Measurements from ENCODE around the gene PPP6R3.
"Not testable (repeated sequence)": the region's sequence is repeated elsewhere in the genome, so short reads cannot be mapped to it uniquely, and the experiment has no call there.

PPP6R3 gene

DNA sequence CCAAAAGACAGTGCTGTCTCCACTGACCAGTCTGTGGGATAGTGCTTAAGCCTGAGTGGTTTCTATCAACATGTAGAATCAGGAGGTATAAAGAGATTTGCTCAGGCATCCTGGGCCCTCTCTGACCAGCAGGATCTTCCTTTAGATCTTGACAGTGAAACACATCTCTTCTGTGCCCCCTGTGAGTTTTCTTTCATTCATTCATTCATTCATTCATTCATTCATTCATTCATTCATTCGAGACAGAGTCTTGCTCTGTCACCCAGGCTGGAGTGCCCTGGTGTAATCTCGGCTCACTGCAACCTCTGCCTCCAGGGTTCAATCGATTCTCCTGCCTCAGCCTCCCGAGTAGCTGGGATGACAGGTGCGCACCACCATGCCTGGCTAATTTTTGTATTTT lies 26.4 kb upstream of the PPP6R3 start:
- not testable (repeated sequence) for DNase-seq

DNA sequence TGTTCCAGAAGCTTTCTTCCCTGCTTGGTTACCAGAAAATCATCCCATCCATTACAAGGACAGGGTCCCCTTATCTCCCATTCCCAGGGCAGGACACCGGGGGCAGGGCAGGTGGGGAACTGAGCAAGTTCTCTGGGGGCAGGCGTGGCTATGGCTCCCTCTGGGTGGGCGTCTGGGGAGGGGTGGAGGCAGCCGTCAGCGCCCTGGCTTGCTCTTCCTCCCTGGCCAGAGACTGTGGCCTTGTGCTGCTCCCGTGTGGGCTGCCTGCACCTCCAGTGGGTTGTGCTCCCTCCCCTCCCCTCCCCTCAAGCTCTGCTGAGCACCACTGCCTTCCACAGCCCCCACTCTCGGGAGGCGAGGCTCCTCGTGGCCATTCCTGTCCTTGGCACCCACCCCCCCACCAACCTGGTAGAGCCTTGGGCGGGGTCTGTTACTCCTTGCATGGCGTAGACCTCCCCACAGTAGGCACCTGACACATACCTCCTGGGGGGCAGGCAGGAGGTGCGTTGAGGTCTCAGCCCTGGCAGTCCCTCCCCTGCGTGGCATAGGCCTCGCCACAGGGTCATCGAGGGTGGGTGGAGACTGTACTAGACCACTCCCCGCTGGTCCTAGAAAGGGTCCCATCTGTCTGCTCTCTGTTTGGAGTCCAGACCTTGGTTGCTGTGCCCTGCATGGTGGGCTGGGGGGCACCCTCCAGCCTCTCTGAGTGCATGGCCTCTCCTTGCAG lies 24.2 kb upstream of the PPP6R3 start:
- DNase-seq, result no peak

DNA sequence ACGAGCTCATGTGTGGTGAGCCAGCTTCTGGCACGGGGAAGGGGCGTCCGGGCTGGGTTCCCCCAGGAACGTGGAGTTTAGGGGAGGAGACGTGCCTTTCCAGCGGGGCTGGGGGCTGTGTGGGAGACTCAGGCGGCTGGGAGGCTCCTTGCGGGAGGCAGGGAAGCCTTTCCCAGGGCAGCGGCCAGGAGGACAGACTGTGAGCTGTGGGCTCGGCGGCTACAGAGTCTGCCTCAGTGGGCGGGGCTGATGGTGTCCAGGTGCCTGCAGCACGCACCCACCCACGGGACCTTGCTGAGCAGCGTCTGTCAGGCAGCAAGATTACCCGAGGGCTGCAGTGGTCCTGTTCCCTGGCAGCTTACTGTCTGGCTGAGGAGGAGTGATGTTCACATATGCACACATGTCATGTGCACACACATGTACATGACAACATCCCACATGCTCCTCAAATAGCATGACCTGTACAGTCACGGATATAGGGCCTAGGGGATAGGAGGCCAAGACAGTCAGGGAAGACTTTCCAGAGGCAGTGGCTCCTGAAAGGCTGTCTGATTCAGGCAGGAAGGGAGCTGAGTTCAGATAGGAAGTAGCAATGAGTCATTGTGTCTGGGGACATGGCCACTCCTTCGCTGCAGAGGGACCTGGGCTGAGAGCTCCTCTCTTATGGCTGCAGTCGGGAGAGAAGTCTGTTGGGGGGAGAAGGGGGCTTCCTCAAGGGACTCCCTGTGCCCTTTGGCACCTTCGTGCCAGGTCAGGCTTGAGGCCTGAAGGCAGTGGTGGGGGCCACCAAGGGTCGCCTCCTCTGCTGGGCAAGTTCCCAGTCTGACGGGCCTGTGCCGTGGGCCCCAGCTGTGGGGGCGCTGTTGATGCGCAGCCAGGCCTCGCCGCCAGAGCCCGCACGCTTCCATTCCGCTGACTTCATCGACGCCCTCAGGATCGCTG lies 23.3 kb upstream of the PPP6R3 start:
- peak; percentile 74 for DNase-seq

DNA sequence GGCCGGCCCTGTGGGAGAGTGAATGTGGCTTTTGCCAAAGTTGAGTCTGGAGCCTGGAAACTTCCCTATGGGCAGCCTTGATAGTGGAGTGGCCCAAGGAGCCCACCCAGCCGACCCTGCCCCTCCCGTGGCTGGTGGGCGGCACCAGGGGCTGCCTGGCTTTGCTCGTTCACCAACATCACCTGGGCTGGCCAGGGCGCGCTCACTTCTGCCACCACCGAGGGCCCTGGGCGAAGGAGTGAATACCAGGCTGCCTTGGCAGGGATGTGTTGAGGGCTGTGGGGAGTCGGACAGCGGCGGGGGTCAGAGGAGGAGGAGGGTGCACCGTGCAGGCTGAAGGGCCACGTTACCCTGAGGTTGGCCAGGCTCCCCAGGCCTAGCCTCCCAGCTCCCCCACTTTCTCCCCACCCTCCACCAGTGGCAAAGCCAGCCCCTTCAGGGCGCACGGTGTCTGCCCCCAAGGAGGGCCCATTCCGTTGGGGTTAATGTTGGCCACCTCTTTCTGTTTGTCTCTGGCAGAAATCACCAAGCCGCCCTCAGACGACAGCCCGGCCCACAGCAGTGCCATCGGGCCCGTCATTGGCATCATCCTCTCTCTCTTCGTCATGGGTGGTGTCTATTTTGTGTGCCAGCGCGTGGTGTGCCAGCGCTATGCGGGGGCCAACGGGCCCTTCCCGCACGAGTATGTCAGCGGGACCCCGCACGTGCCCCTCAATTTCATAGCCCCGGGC lies 22.5 kb upstream of the PPP6R3 start:
- no peak for DNase-seq

DNA sequence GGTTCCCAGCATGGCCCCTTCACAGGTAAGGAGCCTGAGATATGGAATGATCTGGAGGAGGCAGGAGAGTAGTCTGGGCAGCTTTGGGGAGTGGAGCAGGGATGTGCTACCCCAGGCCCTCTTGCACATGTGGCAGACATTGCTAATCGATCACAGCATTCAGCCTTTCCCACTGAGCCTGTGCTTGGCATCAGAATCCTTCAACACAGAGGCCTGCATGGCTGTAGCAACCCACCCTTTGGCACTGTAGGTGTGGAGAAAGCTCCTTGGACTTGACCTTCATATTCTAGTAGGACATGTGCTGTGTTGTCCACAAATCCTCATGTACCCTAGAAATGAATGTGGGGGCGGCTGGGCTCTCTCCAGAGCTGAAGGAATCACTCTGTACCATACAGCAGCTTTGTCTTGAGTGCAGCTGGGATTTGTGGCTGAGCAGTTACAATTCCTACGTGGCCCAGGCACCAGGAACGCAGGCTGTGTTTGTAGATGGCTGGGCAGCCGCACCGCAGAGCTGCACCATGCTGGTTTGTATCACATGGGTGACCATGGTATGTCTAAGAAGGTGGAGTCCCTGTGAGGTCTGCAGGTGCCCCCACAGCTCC lies 21.8 kb upstream of the PPP6R3 start:
- DNase-seq, result no peak

DNA sequence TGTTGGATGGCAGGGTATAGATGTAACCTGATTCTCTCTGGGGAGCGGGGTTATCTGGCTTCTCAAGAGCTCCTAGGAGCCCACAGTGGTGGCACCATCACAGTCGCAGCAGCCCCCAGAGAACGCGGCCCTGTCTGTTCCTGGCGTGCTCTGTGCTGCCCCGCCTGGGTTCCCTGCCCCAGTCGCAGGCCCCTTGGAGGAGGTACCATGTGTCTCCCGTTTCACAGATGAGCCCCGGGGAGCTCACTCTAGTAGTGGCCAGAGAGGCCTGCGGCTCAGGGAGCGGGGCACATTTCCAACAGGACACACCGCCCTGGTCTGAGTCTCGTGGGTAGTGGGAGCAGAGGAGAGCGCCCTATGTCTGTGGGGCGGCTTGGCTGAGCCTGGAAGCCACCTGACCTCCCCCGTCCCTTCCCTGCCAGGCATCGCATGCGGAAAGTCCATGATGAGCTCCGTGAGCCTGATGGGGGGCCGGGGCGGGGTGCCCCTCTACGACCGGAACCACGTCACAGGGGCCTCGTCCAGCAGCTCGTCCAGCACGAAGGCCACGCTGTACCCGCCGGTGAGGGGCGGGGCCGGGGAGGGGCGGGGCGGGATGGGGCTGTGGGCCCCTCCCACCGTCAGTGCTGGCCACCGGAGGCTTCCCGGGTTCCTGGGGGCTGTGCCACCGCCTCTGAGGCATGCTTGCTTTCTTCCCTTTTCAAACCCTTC lies 21.0 kb upstream of the PPP6R3 start:
- DNase-seq, result peak; percentile 38

DNA sequence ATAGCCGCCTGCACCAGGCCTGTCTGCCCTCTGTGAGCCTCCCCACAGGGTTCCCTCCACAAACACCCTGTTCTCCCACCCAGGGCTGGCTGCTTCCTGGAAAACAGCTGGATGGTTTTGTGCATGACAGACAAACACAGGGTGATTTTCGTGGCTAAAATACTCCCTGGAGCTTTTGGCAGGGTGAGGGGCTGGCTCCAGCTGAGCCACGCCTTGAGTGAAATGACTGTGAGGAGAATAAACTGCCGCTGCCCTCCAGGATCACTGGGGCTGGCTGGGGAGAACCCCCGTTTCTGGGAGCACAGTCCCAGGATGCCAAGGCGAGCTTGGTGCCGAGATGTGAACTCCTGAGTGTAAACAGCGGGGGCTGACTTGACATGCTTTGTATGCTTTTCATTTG lies 20.3 kb upstream of the PPP6R3 start:
- DNase-seq, result peak; percentile 34

DNA sequence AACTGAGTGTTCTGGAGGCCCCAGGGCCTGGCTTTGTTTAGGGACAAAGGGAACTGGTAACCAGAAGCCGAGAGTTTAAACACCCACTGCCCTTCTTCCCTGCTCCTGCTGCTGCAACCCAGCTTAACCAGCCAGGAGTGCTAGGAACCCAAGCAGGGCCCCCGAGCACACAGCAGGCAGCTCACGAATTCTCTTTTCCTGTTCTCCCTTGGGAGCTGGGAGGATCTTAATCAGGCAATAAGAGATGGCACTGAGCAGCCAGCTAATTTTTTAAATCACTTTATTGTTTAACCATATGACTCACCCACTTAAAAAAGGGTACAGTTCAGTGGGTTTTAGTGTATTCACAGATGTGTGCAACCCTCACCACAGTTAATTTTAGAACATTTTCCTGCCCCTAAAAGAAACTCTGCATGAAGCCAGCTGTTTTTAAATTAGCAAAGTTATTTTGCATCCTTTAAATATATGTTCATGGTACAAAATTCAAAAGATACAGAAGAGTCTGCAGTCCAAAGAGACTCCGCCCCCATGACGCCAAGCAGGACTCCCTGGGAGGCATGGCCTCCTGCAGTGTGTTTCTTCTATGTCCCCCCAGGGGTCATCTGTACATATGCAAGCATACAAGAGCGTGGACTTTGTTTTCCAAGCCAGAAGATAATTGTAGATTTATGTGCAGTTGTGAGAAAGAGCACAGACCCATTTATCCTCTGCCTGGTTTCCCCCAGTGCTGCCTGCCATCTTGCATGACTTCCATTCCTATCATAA lies 18.9 kb upstream of the PPP6R3 start:
- peak; percentile 72 for DNase-seq

DNA sequence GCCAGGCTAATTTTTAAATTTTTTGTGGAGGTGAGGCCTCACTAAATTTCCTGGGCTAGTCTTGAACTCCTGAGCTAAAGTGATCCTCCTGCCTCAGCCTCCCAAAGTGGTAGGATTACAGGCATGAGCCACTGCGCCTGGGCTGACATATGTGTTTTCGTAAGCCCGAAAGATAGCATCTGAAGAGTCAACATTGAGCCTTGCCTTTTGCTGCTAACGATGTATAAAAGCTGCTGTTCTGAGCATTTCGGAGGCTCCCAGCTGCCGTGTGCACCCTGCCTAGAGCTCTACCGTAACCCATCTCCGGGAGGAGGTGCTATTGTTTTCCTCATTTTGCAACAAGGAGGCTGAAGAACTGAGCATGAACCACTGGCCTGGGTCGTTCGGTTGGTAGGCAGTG lies 18.1 kb upstream of the PPP6R3 start:
- no peak for DNase-seq

DNA sequence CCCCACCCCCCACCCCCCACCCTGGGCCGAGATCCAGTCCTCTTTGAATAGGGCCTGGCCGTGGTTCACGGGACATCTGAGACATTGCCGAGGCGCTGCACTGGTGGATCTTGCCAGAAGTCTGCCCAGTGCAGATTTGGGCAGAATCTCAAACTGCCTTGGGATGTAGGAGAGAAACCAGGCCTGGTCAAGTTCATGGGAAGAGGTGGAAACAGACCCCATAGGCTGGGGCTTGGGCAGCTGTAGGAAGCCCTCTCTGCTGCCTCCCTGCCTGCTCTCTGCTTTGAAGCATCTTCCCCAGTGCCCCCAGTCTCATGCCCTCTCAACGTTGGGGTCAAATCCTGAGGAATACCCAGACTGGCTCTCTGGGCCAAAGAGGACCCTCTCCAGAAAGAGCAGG lies 16.0 kb upstream of the PPP6R3 start:
- no peak for DNase-seq

DNA sequence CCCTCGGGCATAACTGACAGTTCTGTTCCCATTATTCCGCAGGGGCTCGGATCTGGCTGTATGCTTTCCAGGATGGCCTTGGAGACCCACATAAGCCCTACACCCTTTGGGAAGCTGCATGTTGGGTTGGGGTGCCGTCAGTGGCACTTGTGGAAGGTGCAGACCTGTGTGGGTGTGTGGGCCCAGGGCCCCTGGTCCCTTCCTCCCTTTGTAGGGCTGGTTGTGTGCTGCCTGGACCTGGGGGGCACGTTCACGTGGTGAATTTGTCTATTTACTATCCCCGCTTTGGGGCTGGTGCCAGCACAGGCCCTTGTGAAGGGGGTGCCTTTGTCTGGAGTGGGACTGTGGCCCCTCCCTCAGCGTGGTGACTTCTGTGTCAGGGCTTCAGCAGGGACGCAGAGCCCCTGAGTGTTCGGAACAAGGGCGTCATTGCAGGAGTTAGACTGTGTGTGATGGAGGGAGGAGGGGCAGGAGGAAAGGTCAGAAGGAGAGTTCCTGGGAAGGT lies 15.0 kb upstream of the PPP6R3 start:
- no peak for DNase-seq

DNA sequence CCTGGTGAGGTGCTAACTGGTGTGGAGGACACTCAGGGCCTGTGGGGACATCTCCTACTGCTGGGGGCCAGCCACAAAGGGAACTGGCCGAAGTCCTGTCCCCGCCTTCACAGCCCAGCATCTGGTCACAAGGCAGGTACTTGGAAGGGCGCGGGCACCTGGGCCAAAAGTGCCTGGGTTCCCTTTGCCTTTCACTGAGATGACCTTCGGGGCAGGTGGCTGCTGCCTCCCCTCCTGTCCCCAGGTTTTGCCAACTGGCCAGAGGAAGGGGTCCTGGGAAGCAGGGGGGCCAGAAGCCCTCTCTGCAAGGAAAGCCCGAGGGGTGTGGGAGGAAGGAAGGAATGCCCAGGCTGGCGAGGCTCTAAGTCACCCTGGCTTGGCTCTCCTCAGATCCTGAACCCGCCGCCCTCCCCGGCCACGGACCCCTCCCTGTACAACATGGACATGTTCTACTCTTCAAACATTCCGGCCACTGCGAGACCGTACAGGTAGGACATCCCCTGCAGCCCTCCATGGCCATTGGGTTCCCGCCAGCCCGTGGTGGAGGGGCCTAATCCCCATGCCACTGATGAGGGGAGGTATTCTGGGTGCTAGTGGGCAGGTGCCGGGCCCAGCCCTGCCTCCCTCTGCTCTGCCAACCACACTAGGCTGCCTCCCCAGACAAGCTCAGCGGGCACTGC lies 14.4 kb upstream of the PPP6R3 start:
- DNase-seq, result no peak

DNA sequence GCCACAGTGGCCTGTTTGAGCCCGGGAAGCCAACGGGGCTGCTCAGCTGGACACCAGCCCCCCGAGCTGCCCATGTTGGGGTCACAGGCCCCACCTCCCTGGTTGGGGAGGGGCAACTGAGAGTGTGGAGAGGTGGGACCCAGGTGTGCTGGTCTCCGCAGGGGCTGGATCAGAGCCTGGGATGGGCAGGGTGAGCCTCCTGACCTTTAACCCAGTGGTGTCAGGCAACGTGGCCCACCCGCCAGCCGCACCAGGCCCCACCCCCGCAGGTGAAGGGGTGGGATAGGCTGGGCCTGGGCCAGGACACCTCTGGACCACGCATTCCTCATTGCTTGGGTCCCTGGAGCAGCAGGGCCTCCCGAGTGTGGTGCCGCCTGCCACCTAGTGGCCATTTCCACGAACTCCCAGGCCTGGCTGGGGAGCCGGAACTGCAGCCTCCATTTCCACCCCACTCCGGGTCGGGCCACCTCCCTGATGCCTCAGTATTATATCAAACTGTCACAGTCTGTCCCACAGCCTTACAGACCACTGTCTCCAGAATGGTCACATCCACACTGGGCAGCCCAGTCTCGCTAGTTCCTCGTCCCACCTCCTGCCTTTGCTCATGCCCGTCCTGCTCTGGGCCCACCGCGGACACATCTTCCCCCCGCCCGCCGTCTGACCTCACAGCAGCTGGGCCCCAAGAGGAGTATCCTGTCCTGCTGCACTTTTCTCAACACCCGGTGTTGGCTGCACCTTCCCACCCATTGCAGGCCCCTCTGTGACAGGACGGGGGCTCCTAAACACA lies 13.3 kb upstream of the PPP6R3 start:
- peak; percentile 70 for DNase-seq

DNA sequence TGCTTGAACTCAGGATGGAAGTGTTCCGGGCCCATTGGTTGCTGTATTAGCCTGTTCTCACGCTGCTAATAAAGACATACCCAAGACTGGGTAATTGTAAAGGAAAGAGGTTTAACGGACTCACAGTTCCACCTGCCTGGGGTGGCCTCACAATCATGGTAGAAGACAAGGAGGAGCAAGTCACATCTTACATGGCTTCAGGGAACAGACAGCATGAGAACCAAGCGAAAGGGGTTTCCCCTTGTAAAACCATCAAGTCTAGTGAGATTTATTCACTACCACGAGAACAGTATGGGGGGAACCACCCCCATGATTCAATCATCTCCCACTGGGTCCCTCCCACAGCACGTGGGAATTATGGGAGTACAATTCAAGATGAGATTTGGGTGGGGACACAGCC lies 12.6 kb upstream of the PPP6R3 start:
- DNase-seq, result not testable (repeated sequence)

DNA sequence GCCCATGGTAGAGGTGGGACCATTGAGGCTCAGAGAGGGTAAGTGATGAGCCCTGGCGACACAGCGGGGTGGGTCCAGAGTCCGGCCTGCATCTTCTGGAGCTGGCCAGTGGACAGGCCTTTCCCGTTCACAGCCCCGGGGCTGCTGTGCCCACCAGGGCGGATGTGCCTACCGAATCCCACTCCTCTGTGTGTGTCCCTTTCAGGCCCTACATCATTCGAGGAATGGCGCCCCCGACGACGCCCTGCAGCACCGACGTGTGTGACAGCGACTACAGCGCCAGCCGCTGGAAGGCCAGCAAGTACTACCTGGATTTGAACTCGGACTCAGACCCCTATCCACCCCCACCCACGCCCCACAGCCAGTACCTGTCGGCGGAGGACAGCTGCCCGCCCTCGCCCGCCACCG lies 11.9 kb upstream of the PPP6R3 start:
- DNase-seq, result no peak

DNA sequence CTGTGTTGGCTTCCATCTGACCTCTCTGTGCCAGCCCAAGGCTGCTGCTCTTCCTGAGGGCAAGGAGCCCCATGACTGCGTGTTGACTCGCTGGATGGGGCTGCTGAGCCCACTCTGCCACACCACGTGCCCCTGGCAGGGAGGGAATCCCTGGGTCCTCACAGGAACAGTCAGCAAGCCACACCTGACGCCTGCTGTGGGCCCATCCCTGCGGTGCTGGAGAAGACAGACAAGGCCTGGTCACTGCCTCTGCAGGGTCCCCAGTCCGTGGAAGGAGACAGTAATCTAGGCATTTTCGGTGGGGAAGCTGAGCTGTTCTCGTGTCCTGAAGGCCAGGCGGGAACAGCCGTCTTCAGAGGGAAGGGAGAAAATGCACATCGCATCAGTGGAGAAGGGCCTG lies 10.6 kb upstream of the PPP6R3 start:
- no peak for DNase-seq

DNA sequence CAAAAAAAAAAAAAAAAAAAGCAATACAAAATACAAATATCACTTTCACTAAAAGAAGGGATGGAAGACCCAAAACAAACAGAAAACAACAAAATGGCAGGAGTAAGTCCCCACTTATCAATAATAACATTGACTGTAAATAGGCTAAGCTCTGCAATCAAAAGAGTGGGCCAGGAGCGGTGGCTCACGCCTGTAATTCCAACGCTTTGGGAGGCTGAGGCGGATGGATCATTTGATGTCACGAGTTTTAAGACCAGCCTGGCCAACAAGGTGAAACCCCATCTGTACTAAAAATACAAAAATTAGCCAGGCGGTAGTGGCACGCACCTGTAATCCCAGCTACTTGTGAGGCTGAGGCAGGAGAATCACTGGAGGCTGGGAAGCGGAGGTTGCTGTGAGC lies 9.8 kb upstream of the PPP6R3 start:
- no peak for DNase-seq

DNA sequence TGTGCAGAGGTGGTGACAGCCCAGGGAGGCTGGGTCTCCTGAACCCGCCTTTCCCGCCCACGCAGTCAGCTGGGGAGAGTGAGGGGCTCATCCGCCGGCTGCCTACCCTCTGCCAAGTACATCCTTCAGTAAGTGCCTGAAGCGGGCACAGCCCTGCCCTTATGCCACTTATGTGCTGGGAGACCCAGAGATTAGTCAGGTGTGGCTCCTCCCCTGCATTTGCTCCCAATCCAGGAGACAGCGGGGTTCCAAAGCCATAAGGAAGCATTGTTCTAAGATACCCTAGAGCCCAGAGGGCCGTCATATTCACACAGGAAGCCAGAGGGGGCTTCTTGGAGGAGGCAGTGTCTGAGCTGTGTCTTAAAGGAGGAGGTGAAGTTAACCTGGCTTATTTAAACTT lies 5.8 kb upstream of the PPP6R3 start:
- no peak for DNase-seq

DNA sequence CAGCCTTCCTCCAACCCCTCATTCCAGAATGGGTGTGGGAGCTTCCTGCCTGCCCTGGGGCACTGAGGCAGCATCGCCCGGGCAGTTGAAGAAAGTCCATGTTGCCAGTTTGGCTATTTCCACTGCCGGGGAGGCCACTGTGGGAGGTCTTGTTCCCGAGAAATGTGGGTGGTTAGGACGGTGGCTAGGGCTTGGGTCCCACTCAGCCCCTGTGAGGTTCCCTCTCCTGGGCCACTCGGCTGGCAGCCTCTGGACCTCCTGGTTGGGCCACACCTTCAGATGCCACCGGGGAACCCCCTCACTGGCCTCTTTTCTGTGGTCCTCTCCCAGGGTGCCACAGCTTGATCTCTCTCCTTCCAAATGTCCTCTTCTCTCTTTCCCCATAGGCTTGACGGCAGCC lies 5.1 kb upstream of the PPP6R3 start:
- DNase-seq, result no peak
